ENCODE results near the gene DGKA. TPM values are rescaled to one million over a fixed set of nuclear protein-coding genes. Genes with fewer than 3 reads are reported as not detected.

DGKA gene
- polyA plus RNA-seq, 1 of the 3 experiments (the other 2 are of a cell fraction): 75.9 TPM

GRCh38 chr12:55984861-55985260 lies 53.9 kb downstream of the DGKA start:
- no peak for TF ChIP-seq POLR2AphosphoS5 (IDR thresholded peaks at IDR 0.05; ENCODE audit: low read depth, low read length)
- WGBS (ENCODE audit: low lambda C conversion rate): 68% methylated on average over 2 of the region's 2 CpGs
- H3K9me2 ChIP-seq: no peaks in the 10 kb centered on the region
- H3K4me2 ChIP-seq: no peak overlapping the region
- H3K36me3 ChIP-seq (replicated peaks in 1 of 2; ENCODE audit: control insufficient read depth in 1 of 2, insufficient read depth in 2 of 2, low read length in 1 of 2): peaks cover 18 to 57% of the 10 kb centered on the region in 2 experiments
- peaks cover 6% of the 10 kb centered on the region for H3F3A ChIP-seq (replicated peaks; ENCODE audit: insufficient read depth)
- no peaks in the 10 kb centered on the region for H3K4me1 ChIP-seq (ENCODE audit: control insufficient read depth in 1 of 2, insufficient read depth in 2 of 2, low read depth in 1 of 2, low read length in 1 of 2)
- H2AFZ ChIP-seq (ENCODE audit: low read depth): no peak overlapping the region
- CTCF ChIA-PET: interaction anchor here (1.0 to 7.0 kb wide), 7 partner anchors 8 to 247 kb away, joined by 3 to 50 read pairs (median 4); partner anchors contain the start of gene RAB5B
- H4K20me1 ChIP-seq (ENCODE audit: insufficient read depth): no peaks in the 10 kb centered on the region
- no peak overlapping the region for H3K4me3 ChIP-seq (ENCODE audit: low read depth in 2 of 2, low read length in 1 of 2)
- no peak for DNase-seq
- H3K9me3 ChIP-seq: no peaks in the 10 kb centered on the region
- H3K27me3 ChIP-seq (ENCODE audit: insufficient read depth): no peaks in the 10 kb centered on the region
- H3K9ac ChIP-seq: no peak overlapping the region
- peaks cover 22% of the 10 kb centered on the region; the same call in 1 of the 2 replicates for H3K79me2 ChIP-seq (ENCODE audit: insufficient read depth)
- POLR2A ChIA-PET: interaction anchor here (1.2 to 2.0 kb wide), 3 partner anchors 11 to 132 kb away, joined by 4 to 10 read pairs (median 4); partner anchors contain the start of genes RAB5B and RPL41
- H3K27ac ChIP-seq (ENCODE audit: low read depth in 2 of 2, low read length in 1 of 2): no peak overlapping the region

GRCh38 chr12:55985341-55985740 lies 54.4 kb downstream of the DGKA start:
- 83% methylated on average over 4 of the region's 4 CpGs for WGBS (ENCODE audit: low lambda C conversion rate)
- CTCF ChIA-PET: interaction anchor here (1.0 to 7.0 kb wide), 7 partner anchors 8 to 247 kb away, joined by 3 to 50 read pairs (median 4); partner anchors contain the start of gene RAB5B
- no peak for DNase-seq

More at GRCh38 chr12:55985341-55985740, 54.4 kb downstream of the DGKA start:
- no peak overlapping the region for H3K27ac ChIP-seq (ENCODE audit: low read depth in 2 of 2, low read length in 1 of 2)
- H3K4me1 ChIP-seq (ENCODE audit: control insufficient read depth in 1 of 2, insufficient read depth in 2 of 2, low read depth in 1 of 2, low read length in 1 of 2): no peaks in the 10 kb centered on the region
- TF ChIP-seq NRF1 (IDR thresholded peaks at IDR 0.05; ENCODE audit: low read depth, low read length): no peak
- TF ChIP-seq ZBTB33 (IDR thresholded peaks at IDR 0.05; ENCODE audit: borderline replicate concordance, low read depth): no peak
- TF ChIP-seq IRF3 (IDR thresholded peaks at IDR 0.05; ENCODE audit: low read depth, low read length): no peak
- no peak for TF ChIP-seq TCF12 (IDR thresholded peaks at IDR 0.05)
- TF ChIP-seq PBX3 (IDR thresholded peaks at IDR 0.05): no peak
- no peak for TF ChIP-seq FOSL2 (IDR thresholded peaks at IDR 0.05; ENCODE audit: borderline replicate concordance, low read depth)
- TF ChIP-seq RFX5 (IDR thresholded peaks at IDR 0.05; ENCODE audit: low read length): no peak
- TF ChIP-seq TAF1 (IDR thresholded peaks at IDR 0.05; ENCODE audit: borderline replicate concordance, low read depth, low read length): no peak
- no peak for TF ChIP-seq ELF1 (IDR thresholded peaks at IDR 0.05)
- no peak for TF ChIP-seq CTCF (IDR thresholded peaks at IDR 0.05)
- TF ChIP-seq RCOR1 (IDR thresholded peaks at IDR 0.05; ENCODE audit: low read length): no peak
- H3F3A ChIP-seq (replicated peaks; ENCODE audit: insufficient read depth): peaks cover 6% of the 10 kb centered on the region
- no peaks in the 10 kb centered on the region for H3K9me2 ChIP-seq
- no peaks in the 10 kb centered on the region for H3K9me3 ChIP-seq
- no peak overlapping the region for H3K9ac ChIP-seq
- peaks cover 22% of the 10 kb centered on the region; the same call in 1 of the 2 replicates for H3K79me2 ChIP-seq (ENCODE audit: insufficient read depth)
- no peaks in the 10 kb centered on the region for H4K20me1 ChIP-seq (ENCODE audit: insufficient read depth)
- POLR2A ChIA-PET: interaction anchor here (1.2 to 2.0 kb wide), 3 partner anchors 11 to 131 kb away, joined by 4 to 10 read pairs (median 4); partner anchors contain the start of genes RAB5B and RPL41
- no peak overlapping the region for H3K4me3 ChIP-seq (ENCODE audit: low read depth in 2 of 2, low read length in 1 of 2)
- H3K4me2 ChIP-seq: no peak overlapping the region
- no peak overlapping the region for H2AFZ ChIP-seq (ENCODE audit: low read depth)
- H3K36me3 ChIP-seq (replicated peaks in 1 of 2; ENCODE audit: control insufficient read depth in 1 of 2, insufficient read depth in 2 of 2, low read length in 1 of 2): peaks cover 23 to 61% of the 10 kb centered on the region in 2 experiments
- no peaks in the 10 kb centered on the region for H3K27me3 ChIP-seq (ENCODE audit: insufficient read depth)
